Trophoblast cell (in vitro differentiated cells and primary cell): Measurements from ENCODE around the gene EIF3D.

ENCODE experiments used
- DNase-seq, 2 donors: peaks; one replicate each; pipeline ENCODE4 v3.0.0-alpha.2; 2016
- H2AFZ ChIP-seq: 2 replicates; pipeline ENCODE4 v1.6.1; 2013; ENCODE audit warnings: low read length, moderate library complexity, mild to moderate bottlenecking; ENCODE audit not compliant: insufficient read depth, poor library complexity
- H2AK5ac ChIP-seq: 2 replicates; pipeline ENCODE4 v1.6.1; 2013; ENCODE audit warnings: mild to moderate bottlenecking, low read length
- H2BK120ac ChIP-seq: 2 replicates; pipeline ENCODE4 v1.6.1; 2013; ENCODE audit warnings: low read length, mild to moderate bottlenecking, moderate library complexity; ENCODE audit not compliant: insufficient read depth, poor library complexity
- H2BK12ac ChIP-seq: 2 replicates; pipeline ENCODE4 v1.6.1; 2013; ENCODE audit warnings: mild to moderate bottlenecking, low read length, moderate library complexity
- H2BK5ac ChIP-seq: 2 replicates; pipeline ENCODE4 v1.6.1; 2013; ENCODE audit warnings: low read length, low read depth, moderate library complexity, mild to moderate bottlenecking; ENCODE audit not compliant: poor library complexity
- H3K14ac ChIP-seq: 2 replicates; pipeline ENCODE4 v1.6.1; 2013; ENCODE audit warnings: mild to moderate bottlenecking, low read length
- H3K18ac ChIP-seq: 2 replicates; pipeline ENCODE4 v1.6.1; 2013; ENCODE audit warnings: mild to moderate bottlenecking, low read length
- H3K23ac ChIP-seq: 2 replicates; pipeline ENCODE4 v1.6.1; 2013; ENCODE audit warnings: low read length
- H3K27ac ChIP-seq: 2 replicates; pipeline ENCODE4 v1.5.1; 2013; ENCODE audit warnings: low read depth, mild to moderate bottlenecking, inconsistent platforms, low read length, moderate library complexity
- H3K27me3 ChIP-seq: 2 replicates; pipeline ENCODE4 v1.6.1; 2013; ENCODE audit warnings: inconsistent platforms, mild to moderate bottlenecking, low read length, moderate library complexity; ENCODE audit not compliant: insufficient read depth
- H3K36me3 ChIP-seq, 2 experiments: 1 replicate in 1 of 2; 2 replicates in 1 of 2; pipeline ENCODE4 v1.6.1; 2013; ENCODE audit warnings: low read length in 2 of 2, mild to moderate bottlenecking in 2 of 2, moderate library complexity in 1 of 2; ENCODE audit not compliant: insufficient read depth in 2 of 2, control insufficient read depth in 1 of 2
- H3K4ac ChIP-seq: 2 replicates; pipeline ENCODE4 v1.6.1; 2013; ENCODE audit warnings: low read depth, mild to moderate bottlenecking, low read length, moderate library complexity
- H3K4me1 ChIP-seq, 2 experiments: 1 replicate in 1 of 2; 2 replicates in 1 of 2; pipeline ENCODE4 v1.6.1; 2013; ENCODE audit warnings: low read length in 2 of 2, mild to moderate bottlenecking in 2 of 2, moderate library complexity in 1 of 2; ENCODE audit not compliant: insufficient read depth in 2 of 2, control insufficient read depth in 1 of 2
- H3K4me2 ChIP-seq: 2 replicates; pipeline ENCODE4 v1.6.1; 2013; ENCODE audit warnings: inconsistent platforms, mild to moderate bottlenecking, low read length, moderate library complexity
- H3K4me3 ChIP-seq: 2 replicates; pipeline ENCODE4 v1.5.1; 2013; ENCODE audit warnings: mild to moderate bottlenecking, low read depth, low read length, inconsistent platforms
- H3K79me1 ChIP-seq: one replicate; pipeline ENCODE4 v1.6.1; 2013; ENCODE audit warnings: low read length
- H3K79me2 ChIP-seq: 2 replicates; pipeline ENCODE4 v1.6.1; 2013; ENCODE audit warnings: low read length, mild to moderate bottlenecking; ENCODE audit not compliant: control insufficient read depth, insufficient read depth, poor library complexity
- H3K9ac ChIP-seq: 2 replicates; pipeline ENCODE4 v1.6.1; 2013; ENCODE audit warnings: mild to moderate bottlenecking, low read length
- H3K9me3 ChIP-seq: 2 replicates; pipeline ENCODE4 v1.6.1; 2013; ENCODE audit warnings: low read depth, mild to moderate bottlenecking, control low read depth, inconsistent platforms, low read length; ENCODE audit not compliant: insufficient read depth
- H4K12ac ChIP-seq: 2 replicates; pipeline ENCODE4 v1.6.1; 2013; ENCODE audit warnings: low read depth, mild to moderate bottlenecking, low read length, moderate library complexity
- H4K8ac ChIP-seq: 2 replicates; pipeline ENCODE4 v1.6.1; 2013; ENCODE audit warnings: low read depth, mild to moderate bottlenecking, low read length, moderate library complexity
- H4K91ac ChIP-seq: one replicate; pipeline ENCODE4 v1.6.1; 2013; ENCODE audit warnings: low read depth, mild to moderate bottlenecking, low read length, moderate library complexity
- WGBS: extraction: QIAGEN DNeasy Blood & Tissue Kit; methylation state at CpG from one replicate; pipeline ENCODE4 v1.1.7; 2013; ENCODE audit warnings: missing lambda C conversion rate; ENCODE audit not compliant: insufficient read length, insufficient coverage; ENCODE audit errors: extremely low coverage; 5-methylcytosine and 5-hydroxymethylcytosine counted together

The EIF3D gene

DNA sequence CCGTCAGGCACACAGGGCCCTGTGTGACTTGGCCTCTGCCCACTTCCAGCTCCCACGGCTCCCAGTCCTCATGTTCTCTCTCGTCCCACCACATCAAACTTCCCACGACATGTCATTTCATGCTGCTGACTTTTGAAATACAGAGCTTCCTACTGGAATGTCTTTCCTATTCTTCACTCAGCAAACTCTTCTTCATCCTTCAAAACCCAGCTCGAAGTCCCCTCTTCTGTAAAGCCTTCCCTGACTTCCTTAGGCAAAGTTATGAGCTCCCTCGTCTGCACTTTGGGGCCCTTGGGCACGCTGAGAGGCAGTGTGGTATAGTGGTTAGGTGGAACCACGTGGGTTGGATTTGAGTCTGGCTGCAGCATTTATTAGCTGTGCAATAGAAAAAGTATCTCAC, 37.8 kb upstream of the EIF3D start:
- H3K79me2 ChIP-seq, result no peaks in the 10 kb centered on the region
- no peak overlapping the region for H3K18ac ChIP-seq
- H3K9me3 ChIP-seq, result no peaks in the 10 kb centered on the region
- no peaks in the 10 kb centered on the region for H3K79me1 ChIP-seq
- no peaks in the 10 kb centered on the region for H3K27me3 ChIP-seq
- no peak overlapping the region for H4K91ac ChIP-seq
- H2BK5ac ChIP-seq, result no peak overlapping the region
- no peak overlapping the region for H2BK120ac ChIP-seq
- H3K14ac ChIP-seq, result no peak overlapping the region
- H3K27ac ChIP-seq, result no peak overlapping the region
- no peak overlapping the region for H4K8ac ChIP-seq
- no peak overlapping the region for H3K9ac ChIP-seq
- no peak overlapping the region for H3K4ac ChIP-seq
- no peak overlapping the region for H2AFZ ChIP-seq
- H3K4me2 ChIP-seq, result no peak overlapping the region
- no peak overlapping the region for H2AK5ac ChIP-seq
- no CpG with 5 or more reads among the region's 8 CpGs for whole genome bisulfite sequencing
- peaks cover 0 to 2% of the 10 kb centered on the region in 2 experiments for H3K4me1 ChIP-seq
- H4K12ac ChIP-seq, result no peak overlapping the region
- no peak overlapping the region for H3K4me3 ChIP-seq
- H3K36me3 ChIP-seq, result no peaks in the 10 kb centered on the region
- H3K23ac ChIP-seq, result no peak overlapping the region
- no peak for DNase-seq
- H2BK12ac ChIP-seq, result no peak overlapping the region

DNA sequence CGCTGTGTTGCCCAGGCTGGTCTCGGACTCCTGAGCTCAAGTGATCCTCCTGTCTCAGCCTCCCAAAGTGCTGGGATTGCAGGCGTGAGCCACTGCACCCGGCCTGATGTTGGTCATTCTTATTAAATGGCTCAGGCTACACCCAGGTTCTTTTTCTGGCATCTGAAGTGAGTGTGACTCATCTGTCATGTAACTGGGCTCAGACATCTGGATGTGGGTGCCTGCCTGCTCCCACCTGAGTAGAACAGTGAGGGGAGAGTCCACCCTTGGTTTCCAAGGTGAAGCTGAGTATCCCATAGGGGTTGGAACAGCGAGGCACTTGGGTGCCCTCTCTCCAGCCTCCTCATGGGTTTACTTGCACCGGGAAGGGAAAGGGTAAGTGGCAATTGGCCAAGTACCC, 36.7 kb upstream of the EIF3D start:
- Histone ChIP-seq H2BK12ac (no peak overlapping the region), H3K14ac (no peak overlapping the region), H3K18ac (no peak overlapping the region), H3K79me2 (no peaks in the 10 kb centered on the region), H4K12ac (no peak overlapping the region), H2BK120ac (no peak overlapping the region), H3K27me3 (no peaks in the 10 kb centered on the region), H2BK5ac (no peak overlapping the region), H4K8ac (no peak overlapping the region), H2AK5ac (no peak overlapping the region), H3K23ac (no peak overlapping the region), H2AFZ (no peak overlapping the region), H3K36me3 (no peaks in the 10 kb centered on the region), H3K9ac (no peak overlapping the region), H3K4ac (no peak overlapping the region), H3K4me1 (peaks cover 0 to 2% of the 10 kb centered on the region in 2 experiments), H4K91ac (no peak overlapping the region), H3K9me3 (no peaks in the 10 kb centered on the region), H3K4me3 (no peak overlapping the region), H3K79me1 (no peaks in the 10 kb centered on the region), H3K4me2 (no peak overlapping the region), H3K27ac (no peak overlapping the region)
- no CpG with 5 or more reads among the region's 6 CpGs for WGBS
- DNase-seq, result peak in 1 of 2 donors; percentile 10

DNA sequence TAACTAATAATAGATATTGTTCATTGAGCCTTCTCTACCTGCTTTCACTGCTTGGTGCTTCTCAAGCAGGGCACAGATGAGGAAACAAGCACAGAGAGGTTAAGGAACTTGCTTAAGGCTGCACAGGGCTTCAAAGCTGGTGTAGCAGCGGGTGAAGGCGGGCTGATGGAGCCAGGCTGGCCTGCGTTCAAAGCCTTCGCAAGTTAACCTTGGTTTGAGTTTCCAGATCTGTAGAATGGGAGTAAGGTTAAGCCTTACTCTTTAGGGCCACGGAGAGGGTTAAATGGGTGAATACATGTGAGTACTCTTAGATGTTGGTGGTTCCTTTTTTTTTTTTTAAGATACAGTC, 36.2 kb upstream of the EIF3D start:
- no peak overlapping the region for H3K4ac ChIP-seq
- H3K4me1 ChIP-seq, result peaks cover 0 to 2% of the 10 kb centered on the region in 2 experiments
- H4K8ac ChIP-seq, result no peak overlapping the region
- H3K36me3 ChIP-seq, result no peaks in the 10 kb centered on the region
- H2BK12ac ChIP-seq, result no peak overlapping the region
- H3K23ac ChIP-seq, result no peak overlapping the region
- no peak overlapping the region for H3K4me3 ChIP-seq
- no peak overlapping the region for H3K27ac ChIP-seq
- no peak overlapping the region for H2AK5ac ChIP-seq
- H3K14ac ChIP-seq, result no peak overlapping the region
- no peak overlapping the region for H3K4me2 ChIP-seq
- no peaks in the 10 kb centered on the region for H3K79me1 ChIP-seq
- no peak overlapping the region for H4K91ac ChIP-seq
- DNase-seq, result no peak
- no peaks in the 10 kb centered on the region for H3K79me2 ChIP-seq
- no CpG with 5 or more reads among the region's 5 CpGs for WGBS
- no peaks in the 10 kb centered on the region for H3K9me3 ChIP-seq
- H3K27me3 ChIP-seq, result no peaks in the 10 kb centered on the region
- no peak overlapping the region for H4K12ac ChIP-seq
- no peak overlapping the region for H3K9ac ChIP-seq
- no peak overlapping the region for H2BK5ac ChIP-seq
- H2BK120ac ChIP-seq, result no peak overlapping the region
- no peak overlapping the region for H2AFZ ChIP-seq
- no peak overlapping the region for H3K18ac ChIP-seq

DNA sequence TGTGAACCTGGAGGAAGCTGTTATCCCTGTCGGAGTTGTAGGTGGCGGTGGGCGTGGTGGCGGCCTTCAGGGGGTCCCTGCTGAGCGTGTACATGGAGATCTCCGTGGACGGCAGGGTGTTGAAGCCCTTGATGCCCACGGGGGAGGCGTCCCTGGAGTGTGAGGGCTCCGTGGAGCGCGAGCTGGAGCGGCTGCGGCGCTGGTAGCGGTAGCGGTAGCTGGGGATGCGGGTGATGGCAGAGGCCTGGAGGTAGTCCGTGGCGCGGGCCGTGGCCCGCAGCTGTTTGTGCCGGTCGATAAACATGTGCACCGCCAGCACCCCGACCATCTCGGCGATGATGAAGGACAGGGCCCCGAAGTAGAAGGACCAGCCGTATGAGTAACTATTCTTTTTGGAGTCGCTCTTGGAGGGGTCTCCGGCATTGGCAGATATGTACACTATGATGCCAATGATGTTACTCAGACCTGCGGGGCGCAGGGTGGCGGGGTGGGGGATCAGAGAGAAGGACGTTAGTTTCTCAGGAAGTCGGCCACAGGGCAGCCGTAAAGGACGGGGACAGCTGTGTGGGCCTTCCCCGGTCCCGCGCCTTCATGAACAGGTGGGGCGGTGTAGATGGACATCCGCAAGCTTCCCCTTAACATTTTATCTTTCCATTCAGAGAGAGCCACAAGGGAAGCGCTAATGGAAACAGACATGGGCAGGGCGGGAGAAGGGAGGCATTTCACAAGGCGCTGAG, 35.6 kb upstream of the EIF3D start:
- no peaks in the 10 kb centered on the region for H3K9me3 ChIP-seq
- H4K12ac ChIP-seq, result no peak overlapping the region
- H3K4me3 ChIP-seq, result no peak overlapping the region
- H2BK120ac ChIP-seq, result no peak overlapping the region
- no peak overlapping the region for H2AFZ ChIP-seq
- no peaks in the 10 kb centered on the region for H3K79me2 ChIP-seq
- H4K8ac ChIP-seq, result no peak overlapping the region
- no peak for DNase-seq
- no peak overlapping the region for H3K4me2 ChIP-seq
- H2BK5ac ChIP-seq, result no peak overlapping the region
- H3K4ac ChIP-seq, result no peak overlapping the region
- no peak overlapping the region for H3K18ac ChIP-seq
- WGBS, result no CpG with 5 or more reads among the region's 48 CpGs
- H3K79me1 ChIP-seq, result no peaks in the 10 kb centered on the region
- no peaks in the 10 kb centered on the region for H3K27me3 ChIP-seq
- no peaks in the 10 kb centered on the region for H3K36me3 ChIP-seq
- H3K14ac ChIP-seq, result no peak overlapping the region
- H2BK12ac ChIP-seq, result no peak overlapping the region
- H4K91ac ChIP-seq, result no peak overlapping the region
- peaks cover 0 to 2% of the 10 kb centered on the region in 2 experiments for H3K4me1 ChIP-seq
- H3K27ac ChIP-seq, result no peak overlapping the region
- H3K9ac ChIP-seq, result no peak overlapping the region
- H3K23ac ChIP-seq, result no peak overlapping the region
- no peak overlapping the region for H2AK5ac ChIP-seq
